Gastroesophageal sphincter (tissue), 3 donors: ENCODE data around the gene WBP2.

Experiments used
- EP300 ChIP-seq: sonication (generic); formaldehyde crosslinking; IDR thresholded peaks from one replicate; pipeline ENCODE4 v1.6.1; 2017; ENCODE audit warnings: antibody characterized with exemption, mild to moderate bottlenecking
- POLR2AphosphoS5 ChIP-seq: sonication (generic); formaldehyde crosslinking; IDR thresholded peaks from one replicate; pipeline ENCODE4 v1.6.1; 2017; ENCODE audit warnings: antibody characterized with exemption
- TF ChIP-seq, protein P1 (sequence below), 4 experiments: fragments of 200-600 bp in 2 of 4; fragments of 450-650 bp in 2 of 4; sonication (generic) in 1 of 4; IDR thresholded peaks; one replicate each; pipeline ENCODE4 v1.5.1; 2017 to 2019; ENCODE audit warnings: antibody characterized with exemption in 4 of 4, mild to moderate bottlenecking in 2 of 4, moderate library complexity in 2 of 4

DNA sequence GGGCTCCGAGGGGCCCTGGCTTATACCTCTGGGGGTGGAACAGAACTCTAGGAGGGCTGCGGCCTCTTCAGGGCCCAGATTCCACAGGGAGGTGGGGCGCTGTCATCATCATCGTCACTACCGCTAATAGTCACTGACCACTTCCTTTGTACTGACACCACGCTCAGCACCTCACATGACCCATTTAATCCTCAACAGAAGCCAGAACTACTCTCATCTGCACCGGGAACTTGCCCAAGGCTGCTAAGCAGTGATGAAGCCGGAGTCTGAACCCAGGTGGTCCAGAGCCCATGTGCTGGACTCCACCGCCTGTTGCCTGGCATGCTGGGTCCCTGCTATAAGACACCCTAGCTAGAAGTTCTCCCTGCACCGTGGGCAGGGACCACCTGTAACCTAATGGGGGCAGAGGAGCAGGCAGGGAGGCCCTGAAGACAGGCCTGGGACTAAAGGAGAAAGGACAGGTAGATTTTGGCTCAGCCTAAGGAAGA is 22.9 kb downstream of the WBP2 start:
- TF ChIP-seq POLR2AphosphoS5: no peak
- TF ChIP-seq, protein P1, sequence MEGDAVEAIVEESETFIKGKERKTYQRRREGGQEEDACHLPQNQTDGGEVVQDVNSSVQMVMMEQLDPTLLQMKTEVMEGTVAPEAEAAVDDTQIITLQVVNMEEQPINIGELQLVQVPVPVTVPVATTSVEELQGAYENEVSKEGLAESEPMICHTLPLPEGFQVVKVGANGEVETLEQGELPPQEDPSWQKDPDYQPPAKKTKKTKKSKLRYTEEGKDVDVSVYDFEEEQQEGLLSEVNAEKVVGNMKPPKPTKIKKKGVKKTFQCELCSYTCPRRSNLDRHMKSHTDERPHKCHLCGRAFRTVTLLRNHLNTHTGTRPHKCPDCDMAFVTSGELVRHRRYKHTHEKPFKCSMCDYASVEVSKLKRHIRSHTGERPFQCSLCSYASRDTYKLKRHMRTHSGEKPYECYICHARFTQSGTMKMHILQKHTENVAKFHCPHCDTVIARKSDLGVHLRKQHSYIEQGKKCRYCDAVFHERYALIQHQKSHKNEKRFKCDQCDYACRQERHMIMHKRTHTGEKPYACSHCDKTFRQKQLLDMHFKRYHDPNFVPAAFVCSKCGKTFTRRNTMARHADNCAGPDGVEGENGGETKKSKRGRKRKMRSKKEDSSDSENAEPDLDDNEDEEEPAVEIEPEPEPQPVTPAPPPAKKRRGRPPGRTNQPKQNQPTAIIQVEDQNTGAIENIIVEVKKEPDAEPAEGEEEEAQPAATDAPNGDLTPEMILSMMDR (IDR thresholded peaks at IDR 0.05): no peak
- no peak for TF ChIP-seq EP300
